Osteoblast (primary cell): ENCODE results near the gene TMEM222. TPM values are rescaled to one million over a fixed set of nuclear protein-coding genes. Genes with fewer than 3 reads are reported as not detected.

Source experiments
- DNase-seq: peaks from one replicate; pipeline ENCODE4 v3.0.0; 2011; ENCODE audit warnings: low spot score, mixed read lengths; ENCODE audit not compliant: insufficient read length; ENCODE audit errors: missing footprints
- H2AFZ ChIP-seq: 2 replicates; pipeline ENCODE4 v1.6.0; 2011; ENCODE audit warnings: mild to moderate bottlenecking, low read length
- H3K27ac ChIP-seq: 2 replicates; pipeline ENCODE4 v1.5.1; 2011; ENCODE audit warnings: mild to moderate bottlenecking, low read depth, low read length, moderate library complexity
- H3K27me3 ChIP-seq: 2 replicates; pipeline ENCODE4 v1.6.0; 2012; ENCODE audit warnings: mild to moderate bottlenecking, control low read depth, inconsistent platforms, low read length, moderate library complexity; ENCODE audit not compliant: insufficient read depth
- H3K36me3 ChIP-seq: 2 replicates; pipeline ENCODE4 v1.5.1; 2011; ENCODE audit warnings: mild to moderate bottlenecking, low read length, control low read depth, moderate library complexity; ENCODE audit not compliant: insufficient read depth
- H3K4me1 ChIP-seq: 2 replicates; pipeline ENCODE4 v1.5.1; 2011; ENCODE audit warnings: mild to moderate bottlenecking, low read length, control low read depth, moderate library complexity; ENCODE audit not compliant: insufficient read depth
- H3K4me2 ChIP-seq: 2 replicates; pipeline ENCODE4 v1.6.0; 2011; ENCODE audit warnings: mild to moderate bottlenecking, low read length; ENCODE audit not compliant: insufficient read depth
- H3K4me3 ChIP-seq: fragments of 200-600 bp; sonication (generic); 3 replicates; pipeline ENCODE4 v1.5.1; 2012; ENCODE audit warnings: mild to moderate bottlenecking, low read length, inconsistent platforms; ENCODE audit not compliant: insufficient read depth
- H3K79me2 ChIP-seq: 2 replicates; pipeline ENCODE4 v1.6.0; 2012; ENCODE audit warnings: mild to moderate bottlenecking, low read length, control low read depth, inconsistent platforms; ENCODE audit not compliant: insufficient read depth
- H3K9me3 ChIP-seq: 2 replicates; pipeline ENCODE4 v1.5.1; 2011; ENCODE audit warnings: low read depth, low read length, control low read depth
- H4K20me1 ChIP-seq: 2 replicates; pipeline ENCODE4 v1.6.0; 2012; ENCODE audit warnings: mild to moderate bottlenecking, low read length, control low read depth; ENCODE audit not compliant: insufficient read depth
- CTCF ChIP-seq: IDR thresholded peaks from 2 replicates; pipeline ENCODE4 v1.5.1; 2011; ENCODE audit warnings: mild to moderate bottlenecking, low read depth, low read length, moderate library complexity; ENCODE audit errors: extremely low read depth
- total RNA-seq: library from RNA; depleted of rRNA; stranded (reverse); fragments of >200 nt; gene quantifications from 2 replicates; pipeline ENCODE4 v1.2.3, GENCODE V29; 2012

Gene TMEM222
- total RNA-seq, 1 donor: 30.4 TPM

- no peak overlapping the region for H3K4me2 ChIP-seq
- peak; percentile 94 for DNase-seq
- H3K4me3 ChIP-seq: no peak overlapping the region
- no peaks in the 10 kb centered on the region for H3K27me3 ChIP-seq
- H4K20me1 ChIP-seq: no peaks in the 10 kb centered on the region
- H3K27ac ChIP-seq: no peak overlapping the region
- TF ChIP-seq CTCF: no peak
- H3K36me3 ChIP-seq: peaks cover 38% of the 10 kb centered on the region
- peaks cover 6% of the 10 kb centered on the region for H3K4me1 ChIP-seq
- no peak overlapping the region for H2AFZ ChIP-seq
- no peaks in the 10 kb centered on the region for H3K79me2 ChIP-seq
- no peaks in the 10 kb centered on the region for H3K9me3 ChIP-seq
Observed at GRCh38 chr1:27292106-27292505, 29.9 kb upstream of the TMEM222 start.

- Histone ChIP-seq H3K79me2 (no peaks in the 10 kb centered on the region), H4K20me1 (no peaks in the 10 kb centered on the region), H3K4me1 (peaks cover 8% of the 10 kb centered on the region), H2AFZ (no peak overlapping the region), H3K4me2 (no peak overlapping the region), H3K9me3 (no peaks in the 10 kb centered on the region), H3K27me3 (no peaks in the 10 kb centered on the region), H3K36me3 (peaks cover 45% of the 10 kb centered on the region), H3K4me3 (no peak overlapping the region), H3K27ac (no peak overlapping the region)
- DNase-seq: no peak
- no peak for TF ChIP-seq CTCF
Observed at GRCh38 chr1:27293915-27294314, 28.0 kb upstream of the TMEM222 start.

GRCh38 chr1:27296773-27297291 lies 25.1 kb upstream of the TMEM222 start:
- no peaks in the 10 kb centered on the region for H3K79me2 ChIP-seq
- H2AFZ ChIP-seq: peak overlapping the region; percentile 59
- H3K9me3 ChIP-seq: no peaks in the 10 kb centered on the region
- H3K4me3 ChIP-seq: no peak overlapping the region
- peak overlapping the region; percentile 38 for H3K27ac ChIP-seq
- no peaks in the 10 kb centered on the region for H4K20me1 ChIP-seq
- H3K27me3 ChIP-seq: no peaks in the 10 kb centered on the region
- peaks cover 42% of the 10 kb centered on the region for H3K36me3 ChIP-seq
- peaks cover 27% of the 10 kb centered on the region for H3K4me1 ChIP-seq
- no peak overlapping the region for H3K4me2 ChIP-seq
- peak; percentile 98 for DNase-seq
- TF ChIP-seq CTCF: peak; percentile 63

GRCh38 chr1:27297903-27298302 lies 24.1 kb upstream of the TMEM222 start:
- Histone ChIP-seq H3K4me2 (no peak overlapping the region), H4K20me1 (no peaks in the 10 kb centered on the region), H3K9me3 (no peaks in the 10 kb centered on the region), H3K27me3 (no peaks in the 10 kb centered on the region), H3K4me1 (peaks cover 24% of the 10 kb centered on the region), H2AFZ (no peak overlapping the region), H3K4me3 (no peak overlapping the region), H3K36me3 (peaks cover 35% of the 10 kb centered on the region), H3K79me2 (no peaks in the 10 kb centered on the region), H3K27ac (no peak overlapping the region)
- no peak for TF ChIP-seq CTCF
- DNase-seq: peak; percentile 42
